ENCODE measurements around the gene GNAI3. TPM values are rescaled to one million over a fixed set of nuclear protein-coding genes. Genes with fewer than 3 reads are reported as not detected.

Gene GNAI3
- total RNA-seq, 4 donors from 2014 or later: 5.9 to 7.2 (median 6.6) TPM

GRCh38 chr1:109527098-109527811, 21.2 kb upstream of the GNAI3 start:
- peaks cover 7 to 21% (median 10%) of the 10 kb centered on the region in 4 donors for H3K4me1 ChIP-seq
- DNase-seq (ENCODE audit: extremely low spot score): no peak
- H3K4me3 ChIP-seq: no peak overlapping the region
- intact Hi-C loops (cut with DNase I): no loop called here
- no peaks in the 10 kb centered on the region for H3K9me3 ChIP-seq
- H3K36me3 ChIP-seq: no peaks in the 10 kb centered on the region
- TF ChIP-seq CTCF (IDR thresholded peaks at IDR 0.05) (no peak), POLR2AphosphoS5 (IDR thresholded peaks at IDR 0.05) (no peak), POLR2A (IDR thresholded peaks at IDR 0.05; ENCODE audit: low read depth) (no peak), EP300 (IDR thresholded peaks at IDR 0.05) (no peak)
- WGBS: 73% methylated on average over 14 of the region's 14 CpGs
- no peaks in the 10 kb centered on the region for H3K27me3 ChIP-seq
- H3K27ac ChIP-seq (replicated peaks in 1 of 4): no peak overlapping the region

GRCh38 chr1:109527846-109528695, 20.3 kb upstream of the GNAI3 start:
- TF ChIP-seq CTCF (IDR thresholded peaks at IDR 0.05): no peak
- no peak for TF ChIP-seq POLR2AphosphoS5 (IDR thresholded peaks at IDR 0.05)
- TF ChIP-seq EP300 (IDR thresholded peaks at IDR 0.05): no peak
- TF ChIP-seq POLR2A (IDR thresholded peaks at IDR 0.05; ENCODE audit: low read depth): no peak
- Histone ChIP-seq H3K4me3 (no peak overlapping the region), H3K9me3 (no peaks in the 10 kb centered on the region), H3K36me3 (no peaks in the 10 kb centered on the region), H3K27me3 (no peaks in the 10 kb centered on the region), H3K4me1 (peaks cover 15 to 29% (median 18%) of the 10 kb centered on the region in 4 donors), H3K27ac (replicated peaks in 1 of 4) (no peak overlapping the region)
- DNase-seq (ENCODE audit: extremely low spot score): no peak
- 78% methylated on average over 6 of the region's 9 CpGs for WGBS
- intact Hi-C loops (cut with DNase I): no loop called here

- intact Hi-C loops (cut with DNase I): no loop called here
- H3K27ac ChIP-seq (replicated peaks in 1 of 4): no peak overlapping the region
- no peaks in the 10 kb centered on the region for H3K36me3 ChIP-seq
- DNase-seq (ENCODE audit: extremely low spot score): no peak
- TF ChIP-seq EP300 (IDR thresholded peaks at IDR 0.05) (no peak), POLR2AphosphoS5 (IDR thresholded peaks at IDR 0.05) (no peak), POLR2A (IDR thresholded peaks at IDR 0.05; ENCODE audit: low read depth) (no peak), CTCF (IDR thresholded peaks at IDR 0.05) (no peak)
- WGBS: 95% methylated on average over 3 of the region's 3 CpGs
- H3K27me3 ChIP-seq: no peaks in the 10 kb centered on the region
- no peak overlapping the region for H3K4me3 ChIP-seq
- no peaks in the 10 kb centered on the region for H3K9me3 ChIP-seq
- peaks cover 15 to 29% (median 18%) of the 10 kb centered on the region in 4 donors for H3K4me1 ChIP-seq
These were observed 19.7 kb upstream of the GNAI3 start for GRCh38 chr1:109528712-109529111.

- intact Hi-C loops (cut with DNase I): loop anchor here (5.0 kb wide), 1 partner anchor 103 kb away; the partner anchor contains the start of gene PSMA5
These were observed 18.4 kb upstream of the GNAI3 start for GRCh38 chr1:109529881-109530456.

More at GRCh38 chr1:109529881-109530456, 18.4 kb upstream of the GNAI3 start:
- no peaks in the 10 kb centered on the region for H3K36me3 ChIP-seq
- peaks cover 15 to 29% (median 18%) of the 10 kb centered on the region in 4 donors for H3K4me1 ChIP-seq
- no peaks in the 10 kb centered on the region for H3K9me3 ChIP-seq
- no peak overlapping the region for H3K27ac ChIP-seq (replicated peaks in 1 of 4)
- 85% methylated on average over 7 of the region's 8 CpGs for WGBS
- H3K4me3 ChIP-seq: no peak overlapping the region
- H3K27me3 ChIP-seq: no peaks in the 10 kb centered on the region
- TF ChIP-seq CTCF (IDR thresholded peaks at IDR 0.05) (no peak), POLR2A (IDR thresholded peaks at IDR 0.05; ENCODE audit: low read depth) (no peak), EP300 (IDR thresholded peaks at IDR 0.05) (no peak)
- DNase-seq (ENCODE audit: extremely low spot score): no peak

All from esophagus muscularis mucosa (tissue), 4 donors.